GM18502 (cell line): Measurements from ENCODE around the gene ZNF892.
"Not testable (repeated sequence)": the region's sequence is repeated elsewhere in the genome, so short reads cannot be mapped to it uniquely, and the experiment has no call there.

ENCODE experiments used
- ATAC-seq: cut with Tn5 transposase; IDR thresholded peaks from one replicate; pipeline ENCODE4 v1.9.1; 2021; ENCODE audit warnings: mild to moderate bottlenecking; ENCODE audit not compliant: unreplicated experiment, poor library complexity

ZNF892 gene

GRCh38 chr2:95220449-95220848 is 13.1 kb downstream of the ZNF892 start:
- ATAC-seq = no peak

- no peak for ATAC-seq
These were observed 18.3 kb downstream of the ZNF892 start for GRCh38 chr2:95225658-95226057.

GRCh38 chr2:95231723-95232122 is 24.4 kb downstream of the ZNF892 start:
- no peak for ATAC-seq

GRCh38 chr2:95232232-95232631 is 24.9 kb downstream of the ZNF892 start:
- ATAC-seq = no peak

- ATAC-seq = no peak
These were observed 27.0 kb downstream of the ZNF892 start for GRCh38 chr2:95234286-95234785.

GRCh38 chr2:95234816-95235215 is 27.5 kb downstream of the ZNF892 start:
- no peak for ATAC-seq

GRCh38 chr2:95238131-95238530 is 30.8 kb downstream of the ZNF892 start:
- ATAC-seq = no peak

- ATAC-seq = no peak
These were observed 32.8 kb downstream of the ZNF892 start for GRCh38 chr2:95240091-95240490.

- no peak for ATAC-seq
These were observed 33.2 kb downstream of the ZNF892 start for GRCh38 chr2:95240556-95240955.

- ATAC-seq = not testable (repeated sequence)
These were observed 34.8 kb downstream of the ZNF892 start for GRCh38 chr2:95242084-95242483.
